Endothelial cell of coronary artery (primary cell): ENCODE data around the gene LGALS8. TPM values are rescaled to one million over a fixed set of nuclear protein-coding genes. Genes with fewer than 3 reads are reported as not detected.

Source experiments
- total RNA-seq: library from RNA; depleted of rRNA; stranded (reverse); fragments of >200 nt; gene quantifications from 2 replicates; pipeline ENCODE4 v1.2.3, GENCODE V29; 2014

The LGALS8 gene
- total RNA-seq, result 48.0 and 58.5 TPM in 2 replicates

GRCh38 chr1:236523704-236524141 lies at the start of gene LGALS8:
Gene LGALS8, plus strand, starts transcription at chr1:236523982. Its CDS starts 2,089 bp downstream, at chr1:236526071.

Other genes with a start within 250 kb of the LGALS8 start
- 0.90 and 2.4 TPM in 2 replicates for gene ERO1B, start 242.0 kb upstream of the LGALS8 start, total RNA-seq
- 0.19 TPM in 1 of 2 replicates, not detected in the other for gene EDARADD, start 129.7 kb upstream of the LGALS8 start, total RNA-seq
- 36.6 and 40.7 TPM in 2 replicates for gene HEATR1, start 80.5 kb downstream of the LGALS8 start, total RNA-seq
- gene ACTN2, start 162.5 kb downstream of the LGALS8 start, total RNA-seq, result 0.19 and 1.8 TPM in 2 replicates